ENCODE data around the gene SYTL5.

DNA sequence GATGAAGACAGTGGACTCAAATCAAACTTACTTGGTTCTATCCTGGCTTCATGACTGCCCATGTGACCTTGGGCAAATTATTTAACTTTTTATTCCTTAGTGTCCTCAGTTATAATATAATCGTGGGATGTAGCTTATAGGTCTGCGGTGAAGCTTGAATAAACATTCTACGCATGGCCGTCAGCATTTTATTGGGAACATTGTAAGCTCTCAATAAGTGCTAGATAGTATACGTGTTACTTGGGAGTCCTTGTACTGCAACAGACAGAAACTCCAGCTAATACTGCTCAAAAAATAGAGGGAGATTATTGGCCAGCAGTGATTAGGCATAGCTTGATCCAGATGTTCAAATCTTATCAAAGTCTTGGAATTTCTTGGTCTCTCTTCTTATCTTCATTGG is 104.8 kb downstream of the SYTL5 start:
- TF ChIP-seq, protein P1, sequence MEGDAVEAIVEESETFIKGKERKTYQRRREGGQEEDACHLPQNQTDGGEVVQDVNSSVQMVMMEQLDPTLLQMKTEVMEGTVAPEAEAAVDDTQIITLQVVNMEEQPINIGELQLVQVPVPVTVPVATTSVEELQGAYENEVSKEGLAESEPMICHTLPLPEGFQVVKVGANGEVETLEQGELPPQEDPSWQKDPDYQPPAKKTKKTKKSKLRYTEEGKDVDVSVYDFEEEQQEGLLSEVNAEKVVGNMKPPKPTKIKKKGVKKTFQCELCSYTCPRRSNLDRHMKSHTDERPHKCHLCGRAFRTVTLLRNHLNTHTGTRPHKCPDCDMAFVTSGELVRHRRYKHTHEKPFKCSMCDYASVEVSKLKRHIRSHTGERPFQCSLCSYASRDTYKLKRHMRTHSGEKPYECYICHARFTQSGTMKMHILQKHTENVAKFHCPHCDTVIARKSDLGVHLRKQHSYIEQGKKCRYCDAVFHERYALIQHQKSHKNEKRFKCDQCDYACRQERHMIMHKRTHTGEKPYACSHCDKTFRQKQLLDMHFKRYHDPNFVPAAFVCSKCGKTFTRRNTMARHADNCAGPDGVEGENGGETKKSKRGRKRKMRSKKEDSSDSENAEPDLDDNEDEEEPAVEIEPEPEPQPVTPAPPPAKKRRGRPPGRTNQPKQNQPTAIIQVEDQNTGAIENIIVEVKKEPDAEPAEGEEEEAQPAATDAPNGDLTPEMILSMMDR (conservative IDR thresholded peaks at IDR 0.05 in 1 of 2, IDR thresholded peaks at IDR 0.05 in 1 of 2; ENCODE audit: extremely low read depth in 1 of 2, insufficient read depth in 1 of 2, low read depth in 1 of 2, low read length in 2 of 2), result no peak
- no peak for TF ChIP-seq EZH2 (IDR thresholded peaks at IDR 0.05; ENCODE audit: borderline replicate concordance, low read length)

All from mammary epithelial cell (primary cell).